HG02970 (cell line): ENCODE data around the gene SRD5A1.

Experiments
- ATAC-seq: cut with Tn5 transposase; IDR thresholded peaks from one replicate; pipeline ENCODE4 v1.9.1; 2021; ENCODE audit warnings: mild to moderate bottlenecking, moderate library complexity, moderate number of reproducible peaks; ENCODE audit not compliant: unreplicated experiment, low FRiP score

The SRD5A1 gene

DNA sequence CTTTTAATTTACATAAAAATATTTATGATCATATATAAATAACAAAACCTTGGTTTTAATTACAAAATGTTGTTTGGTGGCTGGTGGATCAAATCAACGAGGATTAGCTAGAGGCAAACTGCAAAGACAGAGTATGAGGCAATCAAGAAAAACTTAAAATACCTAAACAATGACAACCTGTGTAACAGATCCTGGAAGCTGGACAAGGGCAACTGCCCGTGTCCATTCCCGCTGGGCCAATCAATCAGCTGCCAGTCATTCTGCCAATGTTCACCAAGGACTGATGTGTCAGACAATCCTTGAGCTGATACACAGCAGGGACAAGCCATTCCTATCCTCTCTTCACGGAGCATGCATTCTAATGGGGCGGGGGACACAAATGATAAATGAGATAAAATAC lies 76.8 kb downstream of the SRD5A1 start:
- no peak for ATAC-seq

DNA sequence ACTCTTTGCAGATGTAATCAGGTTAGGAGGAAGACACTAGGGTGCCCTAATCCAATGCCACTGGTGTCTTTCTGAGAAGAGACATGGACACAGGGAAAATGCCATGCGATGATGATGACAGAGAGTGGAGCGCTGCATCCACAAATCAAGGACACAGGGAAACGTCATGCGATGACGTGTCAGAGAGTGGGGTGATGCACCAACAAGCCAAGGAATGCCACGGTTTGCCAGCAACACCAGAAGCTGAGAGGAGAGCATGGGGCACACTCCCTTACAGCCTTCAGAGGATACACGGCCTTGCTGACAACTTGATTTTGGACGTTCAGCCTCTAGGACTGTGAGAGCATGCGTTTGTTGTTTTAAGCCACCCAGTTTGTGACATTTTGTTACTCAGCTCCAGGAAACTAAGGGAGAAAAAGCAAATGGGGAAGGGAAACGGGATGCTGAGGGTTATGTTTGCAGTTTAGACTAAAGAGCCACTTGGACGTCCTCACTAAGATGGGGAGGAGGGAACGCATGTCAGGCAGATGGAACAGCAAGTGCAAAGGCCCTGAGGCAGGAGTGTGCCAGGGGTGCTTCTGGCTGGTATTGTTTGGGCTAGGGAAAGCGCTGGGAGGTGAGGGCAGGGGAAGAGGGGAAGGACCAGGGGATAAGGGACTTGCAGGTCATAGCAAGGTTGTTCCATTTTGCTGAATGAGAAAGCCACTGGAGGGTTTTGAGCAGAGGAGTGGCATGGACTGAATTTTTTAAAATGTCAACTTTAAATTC lies 77.5 kb downstream of the SRD5A1 start:
- no peak for ATAC-seq

DNA sequence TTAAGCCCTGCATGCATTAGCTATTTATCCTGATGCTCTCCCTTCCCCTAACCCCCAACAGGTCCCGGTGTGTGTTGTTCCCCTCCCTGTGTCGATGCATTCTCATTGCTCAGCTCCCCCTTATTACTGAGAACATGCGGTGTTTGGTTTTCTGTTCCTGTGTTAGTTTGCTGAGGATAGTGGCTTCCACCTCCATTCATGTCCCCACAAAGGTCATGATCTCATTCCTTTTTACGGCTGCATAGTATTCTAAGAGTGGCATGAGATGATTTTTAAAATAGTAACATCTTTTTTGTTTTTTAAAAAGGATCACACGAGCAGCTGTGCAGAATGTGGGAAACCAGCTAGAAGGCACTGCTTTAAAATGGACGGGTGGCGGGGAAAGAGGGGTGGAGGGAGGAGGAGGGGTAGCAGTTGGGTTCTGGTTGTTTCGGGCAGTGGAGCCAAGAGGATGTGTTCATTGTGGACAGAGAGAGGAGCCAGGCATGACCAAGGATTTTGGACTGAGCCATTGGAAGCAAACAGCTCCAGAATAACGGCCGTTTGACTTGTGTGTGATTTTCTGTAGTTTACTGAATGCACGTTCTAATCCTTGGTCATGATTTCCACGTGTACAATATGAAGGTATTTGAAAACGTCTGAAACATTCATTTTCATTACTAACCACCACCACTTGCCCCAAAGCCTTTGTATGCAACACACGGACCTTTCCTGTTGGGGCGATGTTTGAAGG lies 78.3 kb downstream of the SRD5A1 start:
- no peak for ATAC-seq

DNA sequence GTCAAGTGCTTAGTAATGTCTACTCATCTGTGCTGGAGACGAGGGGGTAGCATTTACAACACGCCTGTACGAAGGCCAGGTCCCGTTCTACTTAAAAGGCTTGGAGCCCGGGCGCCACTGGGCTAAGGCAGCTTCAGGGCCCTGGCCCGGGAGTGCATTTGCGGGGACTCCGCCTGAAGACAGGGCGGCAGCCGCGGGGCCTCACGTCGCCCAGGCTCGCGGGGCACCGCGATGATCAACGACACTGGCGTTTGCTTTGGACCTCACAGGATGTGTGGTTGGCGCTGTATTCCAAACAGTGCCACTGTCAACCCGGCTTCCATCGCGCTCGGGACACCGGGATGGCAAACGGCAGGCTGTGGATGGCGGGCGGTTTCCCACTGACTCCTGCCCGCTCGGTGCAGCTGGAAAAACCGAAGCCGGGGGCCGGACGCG lies 78.9 kb downstream of the SRD5A1 start:
- no peak for ATAC-seq

DNA sequence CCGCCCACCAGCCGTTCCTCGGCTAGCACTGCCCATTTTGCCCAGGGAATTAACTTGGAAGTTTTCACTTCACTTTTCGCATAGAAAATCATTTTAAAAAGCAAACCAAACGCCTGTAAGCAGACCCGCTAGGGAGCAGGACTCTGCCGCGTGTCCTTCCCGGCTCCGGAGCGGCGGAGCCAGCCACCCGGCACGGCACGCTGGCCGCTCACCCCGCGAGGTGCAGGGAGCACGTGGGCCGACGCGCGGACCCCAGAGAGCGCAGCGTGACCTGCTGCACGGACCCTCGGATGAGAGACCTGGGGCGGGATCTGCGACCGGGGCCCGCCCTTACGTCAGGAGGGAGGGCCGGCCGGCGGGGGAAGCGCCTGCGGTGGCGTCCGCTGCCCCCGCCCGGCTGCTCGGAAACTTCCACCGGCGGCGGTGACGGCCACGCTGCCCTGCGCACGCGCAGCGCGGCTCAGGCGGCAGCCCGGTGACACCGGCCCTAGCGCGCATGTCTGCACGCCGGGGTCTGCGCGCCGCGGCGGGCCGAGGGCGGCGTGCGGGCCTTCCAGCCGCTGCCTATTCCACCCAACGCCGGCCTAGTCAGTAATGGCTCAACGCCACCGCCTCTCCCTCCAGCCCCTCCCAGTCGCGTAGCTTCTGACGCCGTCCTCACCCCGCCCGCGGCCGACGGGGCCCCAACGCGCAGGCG lies 79.5 kb downstream of the SRD5A1 start:
- peak; percentile 70 for ATAC-seq

DNA sequence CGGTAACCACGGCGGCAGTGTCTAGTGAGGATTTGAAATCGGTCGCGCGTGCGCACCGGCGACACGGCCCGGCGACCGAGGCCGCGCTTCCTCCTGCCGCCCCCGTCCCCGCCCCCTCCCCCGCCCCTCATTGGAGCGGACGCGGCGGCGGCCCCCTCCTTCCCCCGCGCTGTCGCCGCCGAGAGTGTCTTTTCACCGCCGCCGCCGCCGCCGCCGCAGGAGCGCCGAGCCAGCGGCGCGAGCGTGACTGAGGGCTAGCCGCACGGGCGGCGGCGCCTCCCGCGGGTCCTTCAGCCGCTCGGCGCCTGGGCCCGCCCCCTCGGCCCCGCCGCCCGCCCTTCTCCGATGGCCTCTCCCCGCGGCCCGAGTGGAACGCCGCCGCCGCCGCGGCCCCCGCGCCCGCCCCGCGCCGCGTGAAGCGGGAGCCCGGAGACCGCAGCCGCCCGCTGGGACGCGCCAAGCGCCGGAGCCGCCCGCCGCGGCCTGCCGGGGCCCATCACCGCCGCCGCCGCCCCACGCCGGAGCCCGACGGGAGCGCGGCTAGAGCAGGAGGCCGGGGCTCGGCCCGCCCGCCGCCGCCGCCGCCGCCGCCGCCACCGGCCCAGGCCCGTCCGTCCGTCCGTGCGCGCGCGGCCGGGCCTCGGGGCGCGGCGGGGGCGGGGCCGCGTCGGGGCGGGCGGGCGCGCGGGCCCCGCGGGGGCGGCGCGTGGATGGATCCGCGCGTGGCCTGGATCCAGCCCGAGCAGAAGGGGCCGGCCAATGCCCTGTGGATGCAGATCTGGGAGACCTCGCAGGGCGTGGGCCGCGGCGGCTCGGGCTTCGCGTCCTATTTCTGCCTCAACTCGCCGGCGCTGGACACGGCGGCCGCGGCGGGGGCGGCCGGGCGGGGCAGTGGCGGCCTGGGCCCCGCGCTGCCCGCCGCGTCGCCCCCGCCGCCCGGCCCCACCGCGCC lies 80.3 kb downstream of the SRD5A1 start, which contains the start of gene TENT4A:
Gene TENT4A (plus strand): TSS at position 159 of the 952 bp plus-strand sequence. CDS start 552 bp downstream, at position 711.
- peak; percentile 28 for ATAC-seq

DNA sequence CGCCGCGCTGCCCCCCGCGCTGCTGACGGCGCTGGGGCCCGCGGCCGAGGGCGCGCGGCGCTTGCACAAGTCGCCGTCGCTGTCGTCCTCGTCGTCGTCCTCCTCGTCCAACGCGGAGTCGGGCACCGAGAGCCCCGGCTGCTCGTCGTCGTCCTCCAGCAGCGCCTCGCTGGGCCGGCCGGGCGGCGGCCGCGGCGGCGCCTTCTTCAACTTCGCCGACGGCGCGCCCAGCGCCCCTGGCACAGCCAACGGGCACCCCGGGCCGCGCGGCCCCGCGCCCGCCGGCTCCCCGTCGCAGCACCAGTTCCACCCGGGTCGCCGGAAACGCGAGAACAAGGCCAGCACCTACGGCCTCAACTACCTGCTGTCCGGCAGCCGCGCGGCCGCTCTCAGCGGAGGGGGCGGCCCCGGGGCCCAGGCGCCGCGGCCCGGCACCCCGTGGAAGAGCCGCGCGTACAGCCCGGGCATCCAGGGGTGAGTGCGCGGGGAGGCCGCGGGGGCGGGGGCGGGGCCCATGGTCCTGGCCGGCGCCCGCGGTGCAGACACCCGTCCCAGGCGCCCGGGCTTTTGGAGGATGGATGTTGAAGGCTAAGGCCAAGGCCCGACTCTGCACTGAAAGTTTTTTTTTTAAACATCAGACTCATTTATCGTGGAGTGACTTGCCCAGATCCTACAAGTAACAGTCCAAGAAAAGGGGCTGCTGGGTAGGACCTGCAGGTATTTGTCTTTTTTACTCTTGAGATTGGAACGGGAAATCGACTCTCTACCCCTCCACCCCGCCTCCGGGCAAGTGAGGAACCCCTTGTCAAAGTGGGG lies 81.2 kb downstream of the SRD5A1 start:
- no peak for ATAC-seq

DNA sequence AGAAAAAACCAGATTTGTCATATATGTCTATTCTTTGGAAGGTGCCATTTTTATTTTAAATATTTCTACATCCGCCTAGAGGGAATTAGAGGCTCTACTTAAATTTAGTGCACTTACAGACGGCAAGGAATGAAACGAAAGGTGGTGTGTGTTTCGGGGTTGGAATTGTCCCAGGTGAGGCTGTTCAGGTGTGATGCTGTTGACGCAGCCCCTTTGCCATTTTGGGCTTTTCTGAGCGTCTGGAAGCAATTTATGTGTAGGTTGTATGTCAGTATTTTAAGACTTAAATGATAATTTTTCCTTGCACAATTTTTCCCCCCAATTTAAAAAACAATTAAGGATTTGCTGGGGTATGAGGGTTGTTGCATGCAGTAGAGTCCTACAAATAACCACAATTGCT lies 82.0 kb downstream of the SRD5A1 start:
- ATAC-seq, result no peak

DNA sequence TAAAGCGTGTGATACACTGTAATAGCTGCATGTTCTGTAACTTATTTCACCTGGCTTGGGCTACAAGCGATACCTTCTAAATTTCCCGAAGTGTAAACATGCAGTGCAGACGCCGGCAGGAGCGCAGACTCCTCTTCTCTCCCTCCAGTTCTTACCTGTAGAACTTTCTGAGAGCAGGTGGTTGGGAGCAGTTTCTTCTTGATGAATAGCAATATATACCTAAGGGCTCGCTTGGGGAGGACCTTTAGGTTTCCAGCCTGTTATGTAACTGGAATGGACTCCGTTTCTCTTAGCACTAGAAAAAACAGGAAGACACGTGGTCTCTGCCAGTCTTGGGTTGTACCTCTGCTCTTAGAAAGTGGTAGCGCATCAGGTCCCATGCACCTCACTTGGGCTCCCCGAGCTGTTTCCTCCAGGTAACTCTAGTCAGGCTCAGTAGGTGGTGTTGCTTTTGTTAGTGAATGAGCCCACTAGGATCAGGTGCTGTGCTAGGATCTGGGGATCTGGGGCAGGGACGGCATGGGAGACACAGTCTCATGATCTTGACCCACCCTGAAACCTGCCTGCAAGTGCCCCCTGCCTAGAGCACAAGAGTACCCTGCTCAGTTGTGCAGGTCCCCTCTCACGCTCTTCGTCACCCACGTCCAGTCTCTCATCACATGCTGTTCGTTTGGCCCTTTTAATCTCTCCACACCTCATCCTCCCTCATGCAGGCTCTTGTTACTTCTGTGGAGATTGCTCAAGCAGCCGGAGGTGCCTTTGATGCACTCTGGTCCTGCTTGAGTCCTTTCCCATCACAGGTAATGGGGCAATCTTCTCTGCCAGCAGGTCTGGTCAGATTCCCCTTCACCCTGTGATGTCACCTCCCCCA lies 82.8 kb downstream of the SRD5A1 start:
- no peak for ATAC-seq

DNA sequence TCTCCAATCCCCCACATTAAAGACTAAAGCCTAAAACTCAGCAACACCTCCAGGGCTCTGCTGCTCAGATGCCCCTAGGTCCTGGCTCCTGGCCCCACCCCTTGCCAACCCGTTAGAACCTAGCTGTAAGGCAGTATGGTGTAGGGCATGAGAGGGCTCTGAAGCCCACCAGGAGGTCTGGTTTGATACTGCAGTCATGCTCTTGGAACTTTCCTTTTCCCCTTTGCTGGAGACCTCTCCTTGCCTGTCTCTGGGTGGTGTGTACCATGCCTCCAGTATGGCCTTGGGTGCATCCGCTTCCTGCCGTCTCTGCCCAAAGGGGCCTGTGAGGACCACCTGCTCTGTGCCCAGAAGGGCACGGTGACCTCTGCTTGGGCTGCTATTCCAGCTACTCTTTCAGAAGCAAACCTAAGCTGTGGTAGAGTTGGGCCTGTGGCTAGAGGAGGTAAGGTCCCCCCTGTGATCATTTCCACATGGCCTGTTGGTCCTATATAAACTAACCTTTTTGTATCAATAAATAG lies 83.4 kb downstream of the SRD5A1 start:
- no peak for ATAC-seq

DNA sequence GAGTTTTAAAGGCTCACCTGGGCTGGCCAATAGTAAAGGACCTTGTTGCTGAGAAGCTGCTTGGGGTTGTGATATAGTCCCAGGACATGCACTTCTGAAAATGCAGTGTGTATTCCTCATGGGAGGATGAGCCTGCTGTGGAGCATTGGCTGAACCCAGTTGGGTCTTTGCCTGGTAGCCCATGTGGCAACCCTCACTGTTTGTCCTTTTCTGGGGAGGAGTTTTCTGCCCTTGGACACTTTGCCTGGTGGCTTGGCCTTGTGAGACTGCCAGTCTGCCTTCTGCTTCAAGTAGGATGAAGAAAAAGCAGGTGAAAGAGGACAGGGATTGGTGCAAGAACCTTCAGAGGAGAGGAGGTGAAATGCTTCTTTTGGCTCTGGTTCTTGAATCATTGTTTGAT lies 84.0 kb downstream of the SRD5A1 start:
- ATAC-seq, result no peak

DNA sequence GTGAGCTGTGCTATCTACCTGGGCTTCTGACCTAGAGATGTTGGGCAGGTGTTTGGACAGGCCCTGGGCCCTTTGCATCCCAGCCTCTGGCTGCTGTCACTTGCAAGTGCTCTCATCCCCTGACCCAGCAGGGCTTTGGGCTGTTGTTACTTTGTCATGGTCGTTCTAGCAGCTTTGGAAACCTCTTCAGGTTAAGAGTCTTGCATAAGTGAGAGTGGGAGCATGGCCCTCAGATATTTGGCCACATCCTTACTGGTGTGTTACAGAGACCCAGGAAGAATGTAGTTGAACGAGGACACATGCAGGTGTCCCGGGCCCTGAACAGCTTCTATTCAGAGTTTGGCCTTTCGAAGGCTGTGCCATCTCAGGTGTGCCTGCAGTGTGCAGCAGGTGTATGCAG lies 84.4 kb downstream of the SRD5A1 start:
- ATAC-seq, result no peak

DNA sequence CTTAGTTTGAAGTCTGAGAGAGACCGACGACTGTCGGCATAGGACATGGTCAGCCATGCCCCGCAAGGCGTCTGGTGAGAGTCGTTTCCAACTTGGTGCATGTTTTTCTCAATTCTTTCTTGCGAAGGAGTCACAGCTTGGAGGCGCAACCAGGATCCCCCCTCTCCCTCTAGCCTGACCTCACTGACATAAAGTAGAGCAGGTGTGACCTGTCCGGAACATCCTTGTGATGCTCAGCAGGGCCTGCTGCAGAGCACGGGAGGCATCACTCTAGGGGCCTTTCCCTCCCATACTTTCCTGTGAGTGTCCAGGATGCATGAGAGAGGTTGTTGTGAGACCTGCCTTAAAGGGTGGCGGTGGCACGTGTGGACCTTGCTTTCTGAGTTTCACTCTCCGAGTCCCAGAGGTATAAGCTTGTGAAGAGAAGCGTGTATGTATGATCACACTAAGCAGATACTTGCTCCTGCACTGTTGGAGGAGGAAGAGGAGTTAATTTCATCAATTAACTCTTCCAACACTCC lies 85.0 kb downstream of the SRD5A1 start:
- ATAC-seq, result no peak

DNA sequence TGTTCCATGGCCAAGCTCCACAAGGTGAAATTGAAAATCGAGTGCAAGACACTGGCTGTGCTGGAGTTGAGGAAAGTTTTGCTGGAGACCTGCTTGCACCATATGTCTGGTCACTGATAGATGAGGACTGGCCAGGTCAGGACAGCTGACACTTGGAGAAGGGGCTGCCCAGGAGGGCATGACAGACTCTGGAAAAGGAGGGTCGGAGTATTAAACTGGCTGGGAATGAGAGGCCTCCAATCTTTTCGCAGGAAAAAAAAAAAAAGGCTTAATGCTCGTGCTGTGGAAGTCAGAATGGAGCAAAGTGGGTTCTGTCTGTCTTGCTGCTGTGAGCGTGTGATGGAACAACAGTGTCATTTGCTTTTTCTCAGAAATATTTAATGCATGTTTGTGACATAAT lies 85.5 kb downstream of the SRD5A1 start:
- no peak for ATAC-seq

DNA sequence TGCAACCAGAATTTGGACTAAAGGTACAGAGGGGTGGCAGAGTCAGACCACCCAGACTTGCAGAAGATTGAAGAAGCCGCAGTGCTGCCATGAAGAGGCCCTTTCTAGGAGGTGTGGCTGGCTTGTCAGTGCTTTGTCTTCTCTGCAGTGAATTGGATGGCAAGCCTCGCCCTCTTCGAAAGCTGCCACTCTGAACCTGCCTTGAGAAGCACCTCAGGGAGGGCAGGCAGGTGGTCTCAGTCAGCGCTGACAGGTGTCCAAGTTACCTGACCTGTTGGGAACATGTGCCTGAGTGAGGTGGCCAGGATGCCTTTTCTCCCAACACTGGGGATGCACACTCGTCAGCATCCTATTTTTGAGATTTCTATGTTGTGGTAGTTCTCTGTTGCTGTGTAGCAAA lies 86.2 kb downstream of the SRD5A1 start:
- ATAC-seq, result no peak

DNA sequence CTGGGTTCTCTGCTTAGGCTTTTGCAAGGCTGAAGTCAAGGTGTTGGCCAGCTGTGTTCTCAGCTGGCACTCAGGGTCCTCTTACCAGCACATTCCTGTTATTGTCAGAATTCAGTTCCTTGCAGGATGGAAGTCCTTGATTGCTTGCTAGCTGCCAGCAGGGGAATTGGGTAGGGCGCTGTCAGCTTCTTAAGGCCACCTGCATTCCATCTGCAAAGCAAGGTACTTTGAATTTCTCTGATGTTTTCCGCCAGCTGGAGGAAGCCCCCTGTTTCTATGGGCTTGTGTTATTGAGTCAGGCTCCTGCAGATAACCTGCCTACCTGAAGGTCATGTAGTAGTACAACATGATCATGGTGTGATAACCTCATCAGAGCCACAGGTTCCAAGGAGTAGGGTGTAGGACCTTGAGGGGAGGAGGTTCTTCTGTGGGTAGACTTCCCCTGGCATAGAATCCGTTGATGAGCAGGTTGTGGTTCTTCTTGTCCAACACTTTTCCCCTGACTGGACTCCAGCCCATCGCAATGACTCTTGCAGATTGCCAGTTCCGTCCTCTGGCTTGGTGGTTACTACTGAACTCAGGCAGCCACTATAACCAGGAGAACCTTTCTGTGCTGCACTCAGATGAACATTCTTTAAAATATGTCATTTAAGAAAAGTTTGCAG lies 86.8 kb downstream of the SRD5A1 start:
- ATAC-seq, result no peak

DNA sequence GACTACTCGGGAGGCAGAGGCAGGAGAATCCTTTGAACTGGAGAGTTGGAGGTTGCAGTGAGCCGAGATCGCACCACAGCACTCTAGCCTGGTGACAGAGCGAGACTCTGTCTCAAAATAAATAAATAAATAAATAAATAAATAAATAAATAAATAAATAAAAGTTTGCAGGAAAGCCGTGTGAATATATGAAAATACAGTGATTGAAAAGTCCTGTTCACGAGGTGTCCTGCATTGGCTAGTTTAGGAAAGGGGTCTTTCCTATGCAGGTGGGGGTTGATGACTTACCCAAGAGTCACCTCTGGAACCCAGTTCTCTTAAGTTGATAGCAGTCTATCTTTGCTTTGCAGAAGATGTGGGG lies 87.3 kb downstream of the SRD5A1 start:
- ATAC-seq, result no peak
